Liver (tissue), 9 donors: Measurements from ENCODE around the gene SLC2A4RG. TPM values are rescaled to one million over a fixed set of nuclear protein-coding genes. Genes with fewer than 3 reads are reported as not detected.

Experiments used
- DNase-seq: peaks from one replicate; pipeline ENCODE4 v3.0.0-alpha.2; 2017; ENCODE audit warnings: low spot score
- H3K27ac ChIP-seq, 2 donors: one replicate each; pipeline ENCODE4 v1.7.0; 2013; ENCODE audit warnings: inconsistent platforms in 2 of 2, low read length in 2 of 2, control low read depth in 1 of 2, low read depth in 1 of 2, mild to moderate bottlenecking in 1 of 2
- H3K27me3 ChIP-seq, 4 donors: one replicate each; pipeline versions ENCODE4 v1.6.1 to v1.7.0; 2013; ENCODE audit warnings: low read length in 3 of 4, inconsistent platforms in 1 of 4, mild to moderate bottlenecking in 1 of 4, moderate library complexity in 1 of 4; ENCODE audit not compliant: control insufficient read depth in 4 of 4, insufficient read depth in 4 of 4
- H3K36me3 ChIP-seq, 4 donors: one replicate each; pipeline versions ENCODE4 v1.6.1 to v1.7.0; 2013; ENCODE audit warnings: low read length in 3 of 4, mild to moderate bottlenecking in 3 of 4, low read depth in 1 of 4, moderate library complexity in 1 of 4; ENCODE audit not compliant: control insufficient read depth in 4 of 4, insufficient read depth in 3 of 4
- H3K4me1 ChIP-seq, 4 donors: one replicate each; pipeline versions ENCODE4 v1.6.1 to v1.7.0; 2013; ENCODE audit warnings: low read length in 3 of 4, mild to moderate bottlenecking in 3 of 4, moderate library complexity in 1 of 4; ENCODE audit not compliant: control insufficient read depth in 4 of 4, insufficient read depth in 4 of 4
- H3K4me3 ChIP-seq, 3 donors: one replicate each; pipeline versions ENCODE4 v1.6.1 to v1.7.0; 2013; ENCODE audit warnings: low read length in 3 of 3, control low read depth in 1 of 3, low read depth in 1 of 3, mild to moderate bottlenecking in 1 of 3
- H3K9ac ChIP-seq, 2 donors: one replicate each; pipeline ENCODE4 v1.7.0; 2013; ENCODE audit warnings: low read length in 2 of 2, mild to moderate bottlenecking in 2 of 2, moderate library complexity in 2 of 2, control low read depth in 1 of 2, low read depth in 1 of 2
- H3K9me3 ChIP-seq, 4 donors: one replicate each; pipeline versions ENCODE4 v1.6.1 to v1.7.0; 2013; ENCODE audit warnings: low read length in 3 of 4; ENCODE audit not compliant: control insufficient read depth in 4 of 4
- ATF3 ChIP-seq: IDR thresholded peaks from 2 replicates; pipeline ENCODE4 v1.6.1; 2016; ENCODE audit warnings: antibody characterized with exemption
- CTCF ChIP-seq: fragments of 150-350 bp; IDR thresholded peaks from 2 replicates; pipeline ENCODE4 v1.5.1; 2017; ENCODE audit warnings: improper control_type of control experiment, low read depth, low read length; ENCODE audit not compliant: missing input control
- FOXA2 ChIP-seq: IDR thresholded peaks from 2 replicates; pipeline ENCODE4 v1.6.1; 2016; ENCODE audit warnings: antibody characterized with exemption
- JUND ChIP-seq, 2 donors: IDR thresholded peaks; 2 replicates each; pipeline ENCODE4 v1.6.1; 2016; ENCODE audit warnings: antibody characterized with exemption in 2 of 2
- NR2F2 ChIP-seq: IDR thresholded peaks from 2 replicates; pipeline ENCODE4 v1.6.1; 2016; ENCODE audit warnings: antibody characterized with exemption
- RAD21 ChIP-seq, 2 donors: IDR thresholded peaks; 2 replicates each; pipeline ENCODE4 v1.6.1; 2016; ENCODE audit warnings: antibody characterized with exemption in 2 of 2, mild to moderate bottlenecking in 2 of 2
- REST ChIP-seq: IDR thresholded peaks from 2 replicates; pipeline ENCODE4 v1.6.1; 2016; ENCODE audit warnings: antibody characterized with exemption, mild to moderate bottlenecking
- RXRA ChIP-seq, 2 donors: IDR thresholded peaks; 2 replicates each; pipeline ENCODE4 v1.6.1; 2017 to 2018; ENCODE audit warnings: antibody characterized with exemption in 2 of 2, mild to moderate bottlenecking in 1 of 2
- YY1 ChIP-seq: IDR thresholded peaks from 2 replicates; pipeline ENCODE4 v1.6.1; 2016; ENCODE audit warnings: antibody characterized with exemption, mild to moderate bottlenecking
- ZBTB33 ChIP-seq: IDR thresholded peaks from 2 replicates; pipeline ENCODE4 v1.6.1; 2016; ENCODE audit warnings: antibody characterized with exemption
- WGBS: extraction: QIAGEN DNeasy Blood & Tissue Kit; methylation state at CpG from one replicate; pipeline ENCODE4 v1.1.7; 2013; 5-methylcytosine and 5-hydroxymethylcytosine counted together
- polyA plus RNA-seq, 2 donors: library from polyadenylated mRNA; stranded (reverse) in 1 of 2; unstranded in 1 of 2; fragments of 200-250 nt in 1 of 2; fragments of >200 nt in 1 of 2; fragmentation: Nextera tagmentation in 1 of 2; extraction: Ambion mirVana in 1 of 2; gene quantifications; one replicate each; pipeline versions ENCODE4 v1.2.1 to v1.2.3, GENCODE V29; 2013 to 2015
- total RNA-seq, 2 donors: library from RNA; depleted of rRNA; stranded (reverse); fragments of >200 nt; gene quantifications; one replicate each; pipeline ENCODE4 v1.2.3, GENCODE V29; 2014
- donor health status: healthy.
- donor health status: healthy.
- donor health status: healthy.
- donor health status: healthy.
- donor health status: healthy.

SLC2A4RG gene
- total and polyA plus RNA-seq, 4 donors: 22.2 to 39.7 (median 29.4) TPM

- peak overlapping the region; percentile 69 to 91 (median 86) for H3K4me3 ChIP-seq
- peak overlapping the region; percentile 59 to 76 for H3K27ac ChIP-seq
- no peaks in the 10 kb centered on the region for H3K9me3 ChIP-seq
- TF ChIP-seq NR2F2: no peak
- peak in 1 of 2 donors; percentile 4 for TF ChIP-seq RAD21 (IDR thresholded peaks at IDR 0.05)
- TF ChIP-seq JUND (IDR thresholded peaks at IDR 0.05): no peak
- WGBS: 8% methylated on average over 26 of the region's 26 CpGs
- H3K9ac ChIP-seq: peak overlapping the region; percentile 38 to 55
- peak; percentile 53 for DNase-seq
- peaks cover 14 to 87% (median 55%) of the 10 kb centered on the region in 4 donors for H3K4me1 ChIP-seq
- H3K27me3 ChIP-seq: no peaks in the 10 kb centered on the region
- H3K36me3 ChIP-seq: no peaks in the 10 kb centered on the region
These were observed 868 bp upstream of the SLC2A4RG start for GRCh38 chr20:63738687-63739129.

GRCh38 chr20:63740070-63740626 is 572 bp downstream of the SLC2A4RG start:
- TF ChIP-seq JUND (IDR thresholded peaks at IDR 0.05) (no peak), RXRA (IDR thresholded peaks at IDR 0.05) (no peak), YY1 (no peak), NR2F2 (no peak), ATF3 (no peak), ZBTB33 (no peak), RAD21 (IDR thresholded peaks at IDR 0.05) (no peak), CTCF (no peak), REST (no peak), FOXA2 (no peak)
- Histone ChIP-seq H3K9me3 (no peaks in the 10 kb centered on the region), H3K4me1 (peaks cover 10 to 72% (median 54%) of the 10 kb centered on the region in 4 donors), H3K4me3 (peak overlapping the region; percentile 42 to 88 (median 81)), H3K36me3 (no peaks in the 10 kb centered on the region), H3K9ac (no peak overlapping the region), H3K27me3 (no peaks in the 10 kb centered on the region), H3K27ac (peak overlapping the region; percentile 83 to 93)
- WGBS: under 1% methylated on average over 80 of the region's 80 CpGs
- peak; percentile 58 for DNase-seq
